ENCODE data around the gene DTNBP1. TPM values are rescaled to one million over a fixed set of nuclear protein-coding genes. Genes with fewer than 3 reads are reported as not detected.

DTNBP1 gene
- total and polyA plus RNA-seq, 2 of the 4 experiments (the other 2 are of a cell fraction) = 4.8 to 18.7 TPM

DNA sequence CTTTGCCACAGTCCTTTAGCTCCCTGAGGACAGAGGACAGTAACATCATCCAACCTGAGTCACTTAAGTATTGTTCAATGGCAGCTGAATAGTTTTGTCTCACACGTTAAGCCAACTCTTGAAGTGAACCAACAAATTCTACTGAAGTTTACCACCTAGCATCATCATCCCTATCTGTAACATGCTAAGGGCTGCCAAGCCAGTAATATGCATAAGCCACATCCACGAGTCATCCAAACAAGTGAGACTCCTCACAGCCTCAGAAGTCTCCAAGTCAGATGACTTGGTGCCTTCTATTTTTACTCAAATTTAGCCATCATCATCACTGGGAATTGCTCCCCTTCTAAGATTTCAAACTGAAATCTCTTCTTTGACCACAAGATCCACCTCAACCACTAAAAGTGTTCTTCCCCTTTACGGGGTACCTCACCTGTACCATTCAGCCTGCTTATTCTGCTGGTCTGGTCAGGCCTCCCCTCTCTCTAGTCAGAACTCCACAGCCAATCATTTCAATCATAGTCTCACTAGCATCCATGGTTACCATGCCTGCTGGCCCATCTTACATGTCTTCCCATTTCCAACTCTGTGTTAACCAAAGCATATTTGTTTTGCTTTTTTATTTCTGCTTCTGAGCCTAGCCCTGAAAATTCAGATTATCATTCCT, 73.7 kb downstream of the DTNBP1 start:
- Histone ChIP-seq H4K91ac (ENCODE audit: insufficient read depth, low read depth, low read length) (no peak overlapping the region), H2AK9ac (replicated peaks; ENCODE audit: low read depth, low read length, poor library complexity) (no peak overlapping the region), H2BK20ac (ENCODE audit: low read depth, low read length) (no peak overlapping the region), H2AFZ (replicated peaks; ENCODE audit: low read length, poor library complexity) (no peak overlapping the region), H3K79me1 (ENCODE audit: low read depth in 1 of 2, low read length in 2 of 2) (peaks cover 0 to 9% of the 10 kb centered on the region in 2 experiments; a peak in 3 of 4 replicates), H3K4me1 (ENCODE audit: control insufficient read depth, insufficient read depth, low read length) (0 out of 2 replicates have a peak, but pooled peaks cover 3% of the 10 kb centered on the region), H3K14ac (replicated peaks; ENCODE audit: low read depth, low read length) (no peak overlapping the region), H3K27me3 (ENCODE audit: control insufficient read depth, insufficient read depth, low read length) (no peaks in the 10 kb centered on the region), H3K56ac (ENCODE audit: extremely low read depth, insufficient read depth, low read length) (no peak overlapping the region), H2AK5ac (ENCODE audit: low read depth, low read length) (no peak overlapping the region), H2BK5ac (ENCODE audit: low read depth, low read length, poor library complexity, severe bottlenecking) (no peak overlapping the region), H2BK120ac (ENCODE audit: low read depth, low read length) (no peak overlapping the region), H3K4ac (ENCODE audit: low read depth, low read length) (no peak overlapping the region), H3K27ac (ENCODE audit: insufficient read depth, low read length) (no peak overlapping the region), H3K36me3 (ENCODE audit: control insufficient read depth, insufficient read depth, low read length) (no peaks in the 10 kb centered on the region), H4K8ac (ENCODE audit: low read depth in 2 of 2, low read length in 2 of 2) (no peak overlapping the region), H3K4me2 (ENCODE audit: low read depth, low read length) (no peak overlapping the region), H3K9ac (ENCODE audit: low read depth, low read length) (no peak overlapping the region), H3K18ac (ENCODE audit: low read depth, low read length) (no peak overlapping the region), H3K4me3 (ENCODE audit: insufficient read depth, low read depth, low read length) (no peak overlapping the region), H3K23ac (ENCODE audit: low read depth, low read length) (no peak overlapping the region), H3K9me1 (ENCODE audit: insufficient read depth, low read length) (peaks cover 6% of the 10 kb centered on the region), H4K20me1 (ENCODE audit: insufficient read depth, low read length) (no peaks in the 10 kb centered on the region), H2BK15ac (ENCODE audit: low read depth, low read length) (no peak overlapping the region), H3K9me3 (ENCODE audit: control insufficient read depth, insufficient read depth, low read length) (no peaks in the 10 kb centered on the region), H4K5ac (ENCODE audit: low read depth, low read length) (no peak overlapping the region)
- ChIA-PET CTCF (no interaction called here), POLR2A (ENCODE audit: unreplicated experiment) (no interaction called here)
- intact Hi-C loops (cut with micrococcal nuclease) = loop anchor here (5.0 kb wide), 1 partner anchor 37 kb away; no protein-coding TSS in a partner anchor
- TF ChIP-seq RFX5 (IDR thresholded peaks at IDR 0.05; ENCODE audit: low read depth, low read length) = no peak
- TF ChIP-seq POLR2A (IDR thresholded peaks at IDR 0.05; ENCODE audit: low read depth, low read length) = no peak
- TF ChIP-seq FOS (IDR thresholded peaks at IDR 0.05; ENCODE audit: low read depth, low read length) = peak; percentile 17; the same call in 1 of the 2 replicates
- TF ChIP-seq, protein P1, sequence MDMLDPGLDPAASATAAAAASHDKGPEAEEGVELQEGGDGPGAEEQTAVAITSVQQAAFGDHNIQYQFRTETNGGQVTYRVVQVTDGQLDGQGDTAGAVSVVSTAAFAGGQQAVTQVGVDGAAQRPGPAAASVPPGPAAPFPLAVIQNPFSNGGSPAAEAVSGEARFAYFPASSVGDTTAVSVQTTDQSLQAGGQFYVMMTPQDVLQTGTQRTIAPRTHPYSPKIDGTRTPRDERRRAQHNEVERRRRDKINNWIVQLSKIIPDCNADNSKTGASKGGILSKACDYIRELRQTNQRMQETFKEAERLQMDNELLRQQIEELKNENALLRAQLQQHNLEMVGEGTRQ (IDR thresholded peaks at IDR 0.05; ENCODE audit: low read depth, low read length) = no peak
- no peak for TF ChIP-seq SMC3 (IDR thresholded peaks at IDR 0.05; ENCODE audit: low read depth, low read length)
- BruUV-seq (replicated peaks) = no TSS peak
- 90% methylated on average over 2 of the region's 3 CpGs; no CpG with 5 or more reads in 1 of the 2 experiments for WGBS, 2 experiments (ENCODE audit: extremely low coverage in 2 of 2, insufficient read length in 1 of 2)
- dilution Hi-C loops (cut with HindIII; ENCODE audit: low sequenced_read_pairs, unreplicated experiment) = no loop called here
- in situ Hi-C loops (cut with MboI; ENCODE audit: low sequenced_read_pairs) = no loop called here
- peak; percentile 99 for ATAC-seq (ENCODE audit: low read depth)
- DNase-seq = peak; percentile 92
